Choroid plexus epithelial cell (primary cell): Measurements from ENCODE around the gene STK16.
A peak's percentile ranks its signal among the peaks of the same experiment; 100 is the strongest.

Experiments used
- DNase-seq: peaks from one replicate; pipeline ENCODE4 v3.0.0-alpha.2; 2010; ENCODE audit warnings: low read depth
- H3K4me3 ChIP-seq: 2 replicates; pipeline ENCODE4 v1.5.1; 2011; ENCODE audit warnings: low read depth, mild to moderate bottlenecking, control low read depth, low read length, moderate library complexity
- TF ChIP-seq, protein P1 (sequence below): conservative IDR thresholded peaks from 2 replicates; pipeline ENCODE4 v1.5.1; 2011; ENCODE audit warnings: low read depth, mild to moderate bottlenecking, control low read depth, inconsistent platforms, low read length, moderate library complexity

The STK16 gene

GRCh38 chr2:219296631-219297391, 51.5 kb downstream of the STK16 start:
- no peak for DNase-seq
- TF ChIP-seq, protein P1, sequence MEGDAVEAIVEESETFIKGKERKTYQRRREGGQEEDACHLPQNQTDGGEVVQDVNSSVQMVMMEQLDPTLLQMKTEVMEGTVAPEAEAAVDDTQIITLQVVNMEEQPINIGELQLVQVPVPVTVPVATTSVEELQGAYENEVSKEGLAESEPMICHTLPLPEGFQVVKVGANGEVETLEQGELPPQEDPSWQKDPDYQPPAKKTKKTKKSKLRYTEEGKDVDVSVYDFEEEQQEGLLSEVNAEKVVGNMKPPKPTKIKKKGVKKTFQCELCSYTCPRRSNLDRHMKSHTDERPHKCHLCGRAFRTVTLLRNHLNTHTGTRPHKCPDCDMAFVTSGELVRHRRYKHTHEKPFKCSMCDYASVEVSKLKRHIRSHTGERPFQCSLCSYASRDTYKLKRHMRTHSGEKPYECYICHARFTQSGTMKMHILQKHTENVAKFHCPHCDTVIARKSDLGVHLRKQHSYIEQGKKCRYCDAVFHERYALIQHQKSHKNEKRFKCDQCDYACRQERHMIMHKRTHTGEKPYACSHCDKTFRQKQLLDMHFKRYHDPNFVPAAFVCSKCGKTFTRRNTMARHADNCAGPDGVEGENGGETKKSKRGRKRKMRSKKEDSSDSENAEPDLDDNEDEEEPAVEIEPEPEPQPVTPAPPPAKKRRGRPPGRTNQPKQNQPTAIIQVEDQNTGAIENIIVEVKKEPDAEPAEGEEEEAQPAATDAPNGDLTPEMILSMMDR, result no peak
- no peak overlapping the region for H3K4me3 ChIP-seq

DNA sequence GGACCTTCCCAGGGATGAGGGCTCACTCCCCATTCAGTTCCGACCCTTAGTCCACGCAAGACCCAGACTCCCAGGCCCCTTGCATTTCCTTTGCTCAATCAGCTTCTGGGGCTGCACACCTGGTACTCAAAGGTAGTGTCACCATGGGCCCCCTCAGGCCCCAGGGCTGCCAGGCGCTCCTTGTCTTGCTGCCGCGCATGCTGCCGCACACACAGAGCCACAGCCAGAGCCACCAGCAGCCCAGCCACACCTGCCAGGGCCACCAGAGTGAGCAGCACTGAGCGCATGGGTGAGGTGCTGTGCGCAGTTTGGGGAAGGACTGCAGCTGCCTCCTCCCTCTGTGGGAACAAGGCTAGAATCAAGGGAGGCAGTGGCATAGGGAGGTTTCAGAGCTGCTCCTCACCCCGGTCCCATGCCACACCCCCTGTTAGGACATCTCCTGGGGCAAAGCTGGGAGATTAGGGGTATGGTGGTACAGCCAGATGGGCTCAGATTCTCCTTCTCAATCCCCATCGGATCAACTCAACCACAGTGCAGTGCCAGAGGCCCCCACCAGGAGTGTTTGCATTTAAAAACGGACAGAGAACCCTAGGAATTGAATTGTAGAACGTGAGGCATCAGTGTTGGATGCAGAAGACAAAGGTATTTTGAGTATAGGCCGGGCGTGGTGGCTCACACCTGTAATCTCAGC, 52.6 kb downstream of the STK16 start:
- peak; percentile 17 for DNase-seq
- no peak overlapping the region for H3K4me3 ChIP-seq
- TF ChIP-seq, protein P1, result peak; percentile 45

DNA sequence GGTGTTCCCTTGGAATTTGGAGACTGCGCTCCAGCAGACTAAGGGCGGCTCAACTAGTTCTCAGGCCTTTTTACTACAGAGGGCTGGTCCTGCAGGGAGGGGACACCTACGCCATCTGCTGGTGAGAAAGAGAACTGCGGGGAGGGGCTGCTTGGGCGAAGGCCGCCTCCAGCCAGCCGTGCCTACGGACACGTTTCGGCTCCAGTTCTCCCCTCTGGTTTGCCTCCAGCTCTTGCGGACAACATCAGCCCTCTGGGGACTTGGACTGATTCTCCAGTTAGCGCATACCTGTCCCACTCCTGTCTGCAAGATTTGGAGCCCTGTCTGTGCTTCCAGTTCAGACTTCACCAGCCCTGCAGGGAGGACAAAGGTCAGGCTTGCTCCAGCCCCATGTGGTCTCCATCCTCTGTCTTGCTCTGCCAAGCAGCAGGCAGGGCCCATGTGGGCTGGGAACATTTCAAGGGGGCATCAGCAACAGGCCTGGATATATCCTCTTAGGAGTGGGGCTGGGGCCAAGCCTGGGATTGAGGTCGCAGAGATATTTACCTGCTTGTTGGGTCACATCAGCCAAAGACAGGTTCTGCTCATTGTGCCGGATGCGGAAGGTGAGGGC, 53.6 kb downstream of the STK16 start:
- peak; percentile 83 for DNase-seq
- TF ChIP-seq, protein P1, result peak; percentile 97
- H3K4me3 ChIP-seq, result no peak overlapping the region

DNA sequence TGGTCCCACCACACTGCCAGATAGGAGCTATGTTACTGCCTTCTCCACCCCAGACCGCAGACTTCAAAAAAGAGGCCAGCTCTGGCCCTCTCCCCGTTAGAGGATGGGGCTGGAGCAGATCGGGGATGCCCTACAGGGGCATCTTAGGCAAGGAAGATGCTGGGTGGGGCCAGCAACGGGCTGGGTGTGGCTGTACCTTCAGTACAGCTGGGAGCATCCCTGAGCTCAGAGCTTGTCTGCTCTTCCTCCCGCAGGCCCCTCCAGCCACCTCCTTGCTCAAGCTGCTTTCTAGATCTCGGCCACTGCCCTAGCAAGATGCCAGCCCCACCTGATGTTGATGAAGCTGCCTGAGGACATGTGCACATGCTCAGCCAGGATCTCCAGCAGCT, 54.1 kb downstream of the STK16 start:
- DNase-seq, result no peak
- H3K4me3 ChIP-seq, result no peak overlapping the region
- TF ChIP-seq, protein P1, result no peak
